Measurements from ENCODE around the gene SLC9A3. TPM values are rescaled to one million over a fixed set of nuclear protein-coding genes. Genes with fewer than 3 reads are reported as not detected.

SLC9A3 gene
- total RNA-seq, 2 experiments from 2014 or later = 2.3 to 2.5 TPM

DNA sequence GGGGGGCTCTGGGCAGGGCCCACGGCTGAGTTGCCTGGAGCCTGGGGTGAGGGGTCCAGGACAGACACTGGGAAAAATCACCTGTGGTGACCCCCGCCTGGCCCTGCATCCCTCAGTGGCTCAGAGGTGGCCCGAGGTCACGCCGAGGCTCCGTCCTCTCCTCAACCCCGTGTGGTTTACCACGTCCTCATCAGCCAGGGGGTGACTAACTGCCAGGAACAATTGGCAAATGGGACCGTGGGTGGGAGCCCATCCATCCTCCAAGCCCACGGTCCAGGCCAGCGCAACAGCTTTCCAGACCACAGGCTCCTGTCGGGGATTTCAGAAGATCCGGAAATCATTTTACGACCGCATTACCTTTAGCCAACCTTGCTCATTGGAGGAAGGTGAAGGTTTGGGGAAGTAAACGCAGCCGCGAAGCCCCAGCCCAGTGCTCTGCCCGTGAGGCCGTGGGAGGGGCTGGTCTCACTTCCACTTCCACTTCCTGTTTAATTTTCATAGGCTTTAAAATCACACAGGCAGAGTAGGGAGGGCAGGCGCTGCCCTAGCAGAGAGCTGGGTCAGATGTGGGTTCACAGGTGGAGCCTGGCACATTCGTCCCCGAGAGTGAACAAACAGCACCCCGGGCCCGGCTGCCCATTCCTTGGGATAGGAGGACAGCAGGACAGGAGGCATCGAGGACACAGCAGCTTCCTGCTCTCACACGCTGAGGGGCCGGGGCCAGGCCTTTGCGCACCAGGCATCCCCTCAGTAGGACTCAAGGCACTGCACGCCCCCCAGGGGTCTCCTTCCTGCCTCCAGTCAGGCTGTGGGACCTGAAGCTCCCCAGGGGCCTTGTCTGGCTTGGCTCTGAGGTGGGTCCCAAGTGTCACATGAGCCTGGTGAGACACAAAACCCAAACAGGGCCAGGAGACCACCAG lies 19.8 kb upstream of the SLC9A3 start:
- H3K36me3 ChIP-seq (ENCODE audit: insufficient read depth, low read length) = no peaks in the 10 kb centered on the region
- no peak for TF ChIP-seq CTCF (IDR thresholded peaks at IDR 0.05)
- H3K4me1 ChIP-seq (ENCODE audit: insufficient read depth, low read length) = peaks cover 20% of the 10 kb centered on the region
- DNase-seq (peak in 12 of 14 experiments; percentile 7 to 77 (median 38)), ATAC-seq (ENCODE audit: poor library complexity) (peak; percentile 83)
- ChIA-PET POLR2A (interaction anchor here (1.0 kb wide), 1 partner anchor 349 kb away, joined by 4 read pairs; the partner anchor contains the start of genes BRD9 and TRIP13), CTCF (no interaction called here)
- peak overlapping the region; percentile 65 for H3K27ac Mint-ChIP-seq
- H3K4me3 Mint-ChIP-seq = peak overlapping the region; percentile 71
- H3K9me3 ChIP-seq (ENCODE audit: control insufficient read depth in 1 of 2, insufficient read depth in 1 of 2, low read length in 2 of 2) = peaks cover 0 to 18% of the 10 kb centered on the region in 2 experiments
- peaks cover 9% of the 10 kb centered on the region for H3K27me3 Mint-ChIP-seq
- intact Hi-C loops (cut with DNase I, micrococcal nuclease) = no loop called here
- peak overlapping the region; percentile 15 to 64 for H3K27ac ChIP-seq (ENCODE audit: low read depth in 1 of 2, low read length in 2 of 2)
- peaks cover 9 to 23% of the 10 kb centered on the region in 2 experiments for H3K27me3 ChIP-seq (ENCODE audit: control insufficient read depth in 1 of 2, insufficient read depth in 2 of 2, low read length in 2 of 2)
- H3K4me1 Mint-ChIP-seq (ENCODE audit: low read depth) = peaks cover 13% of the 10 kb centered on the region
- H3K4me3 ChIP-seq (ENCODE audit: low read length) = peak overlapping the region; percentile 46
- no peaks in the 10 kb centered on the region for H3K36me3 Mint-ChIP-seq (ENCODE audit: low read depth)
- no peaks in the 10 kb centered on the region for H3K9me3 Mint-ChIP-seq

- peaks cover 20% of the 10 kb centered on the region for H3K4me1 ChIP-seq (ENCODE audit: insufficient read depth, low read length)
- DNase-seq = no peak
- peaks cover 13% of the 10 kb centered on the region for H3K4me1 Mint-ChIP-seq (ENCODE audit: low read depth)
- ChIA-PET CTCF (no interaction called here), POLR2A (no interaction called here)
- no peaks in the 10 kb centered on the region for H3K9me3 Mint-ChIP-seq
- H3K27ac Mint-ChIP-seq = peak overlapping the region; percentile 65
- peaks cover 9 to 20% of the 10 kb centered on the region in 2 experiments for H3K27me3 ChIP-seq (ENCODE audit: control insufficient read depth in 1 of 2, insufficient read depth in 2 of 2, low read length in 2 of 2)
- H3K36me3 ChIP-seq (ENCODE audit: insufficient read depth, low read length) = no peaks in the 10 kb centered on the region
- TF ChIP-seq CTCF (IDR thresholded peaks at IDR 0.05) = no peak
- H3K27ac ChIP-seq (ENCODE audit: low read depth in 1 of 2, low read length in 2 of 2) = peak overlapping the region; percentile 15 to 64
- ATAC-seq (ENCODE audit: poor library complexity) = no peak
- peak overlapping the region; percentile 46 for H3K4me3 ChIP-seq (ENCODE audit: low read length)
- no peak overlapping the region for H3K4me3 Mint-ChIP-seq
- peaks cover 0 to 21% of the 10 kb centered on the region in 2 experiments for H3K9me3 ChIP-seq (ENCODE audit: control insufficient read depth in 1 of 2, insufficient read depth in 1 of 2, low read length in 2 of 2)
- intact Hi-C loops (cut with DNase I, micrococcal nuclease) = no loop called here
- no peaks in the 10 kb centered on the region for H3K36me3 Mint-ChIP-seq (ENCODE audit: low read depth)
- peaks cover 7% of the 10 kb centered on the region for H3K27me3 Mint-ChIP-seq
Observed at GRCh38 chr5:543351-543750, 19.1 kb upstream of the SLC9A3 start.

- no peaks in the 10 kb centered on the region for H3K9me3 Mint-ChIP-seq
- Histone ChIP-seq H3K27ac (ENCODE audit: low read depth in 1 of 2, low read length in 2 of 2) (no peak overlapping the region), H3K36me3 (ENCODE audit: insufficient read depth, low read length) (no peaks in the 10 kb centered on the region), H3K27me3 (ENCODE audit: control insufficient read depth in 1 of 2, insufficient read depth in 2 of 2, low read length in 2 of 2) (peaks cover 9 to 13% of the 10 kb centered on the region in 2 experiments), H3K9me3 (ENCODE audit: control insufficient read depth in 1 of 2, insufficient read depth in 1 of 2, low read length in 2 of 2) (peaks cover 0 to 24% of the 10 kb centered on the region in 2 experiments), H3K4me3 (ENCODE audit: low read length) (no peak overlapping the region), H3K4me1 (ENCODE audit: insufficient read depth, low read length) (peaks cover 20% of the 10 kb centered on the region)
- H3K27me3 Mint-ChIP-seq = peaks cover under 1% of the 10 kb centered on the region
- H3K36me3 Mint-ChIP-seq (ENCODE audit: low read depth) = no peaks in the 10 kb centered on the region
- peak overlapping the region; percentile 62 for H3K4me3 Mint-ChIP-seq
- DNase-seq (peak in 1 of 14 experiments; percentile 1), ATAC-seq (ENCODE audit: poor library complexity) (no peak)
- ChIA-PET CTCF (no interaction called here), POLR2A (no interaction called here)
- intact Hi-C loops (cut with DNase I, micrococcal nuclease) = no loop called here
- TF ChIP-seq CTCF (IDR thresholded peaks at IDR 0.05) = no peak
- H3K27ac Mint-ChIP-seq = no peak overlapping the region
- H3K4me1 Mint-ChIP-seq (ENCODE audit: low read depth) = peaks cover 13% of the 10 kb centered on the region
Observed at GRCh38 chr5:542319-543311, 18.4 kb upstream of the SLC9A3 start.
